Naive thymus-derived CD4-positive, alpha-beta T cell (primary cell): ENCODE results near the gene CCDC192. TPM values are rescaled to one million over a fixed set of nuclear protein-coding genes. Genes with fewer than 3 reads are reported as not detected.

Experiments used
- ATAC-seq: fragments of 150-1000 bp; cut with Tn5 transposase; 2 replicates; pipeline ENCODE4 v1.10.0; 2021; ENCODE audit warnings: mild to moderate bottlenecking, moderate library complexity
- CTCF ChIA-PET: fragments of 350-600 bp; sonication (Branson Sonifier 250); formaldehyde crosslinking; loops from one replicate; lab custom pipeline; 2021; ENCODE audit warnings: antibody characterized with exemption; lab: Charles Lee
- POLR2A ChIA-PET: fragments of 350-600 bp; sonication (Branson Sonifier 250); formaldehyde crosslinking; loops from one replicate; lab custom pipeline; 2021; ENCODE audit warnings: antibody characterized with exemption, inconsistent platforms; lab: Charles Lee
- DNase-seq, 9 donors: peaks; one replicate each; pipeline versions ENCODE4 v3.0.0 to v3.0.0-alpha.2; 2020 to 2022; ENCODE audit warnings: mixed read lengths in 1 of 9
- H3K27ac ChIP-seq: one replicate; pipeline ENCODE4 v1.7.0; 2013; ENCODE audit warnings: mild to moderate bottlenecking, low read depth, low read length, moderate library complexity
- H3K27me3 ChIP-seq, 2 donors: one replicate each; pipeline ENCODE4 v1.7.0; 2013; ENCODE audit warnings: low read length in 2 of 2, mild to moderate bottlenecking in 2 of 2, moderate library complexity in 2 of 2; ENCODE audit not compliant: control insufficient read depth in 2 of 2, insufficient read depth in 2 of 2
- H3K36me3 ChIP-seq, 3 experiments: 1 replicate in 2 of 3; 2 replicates in 1 of 3; pipeline ENCODE4 v1.7.0; 2013; ENCODE audit warnings: low read length in 3 of 3, mild to moderate bottlenecking in 3 of 3, moderate library complexity in 1 of 3; ENCODE audit not compliant: insufficient read depth in 3 of 3, control insufficient read depth in 2 of 3
- H3K4me1 ChIP-seq, 2 donors: one replicate each; pipeline ENCODE4 v1.7.0; 2013; ENCODE audit warnings: low read length in 2 of 2, mild to moderate bottlenecking in 2 of 2, moderate library complexity in 1 of 2; ENCODE audit not compliant: control insufficient read depth in 2 of 2, insufficient read depth in 2 of 2
- H3K4me3 ChIP-seq: 2 replicates; pipeline ENCODE4 v1.7.0; 2013; ENCODE audit warnings: mild to moderate bottlenecking, low read length
- H3K9me3 ChIP-seq, 3 experiments: 1 replicate in 2 of 3; 2 replicates in 1 of 3; pipeline ENCODE4 v1.7.0; 2013; ENCODE audit warnings: low read length in 3 of 3; ENCODE audit not compliant: control insufficient read depth in 2 of 3
- H3K27ac Mint-ChIP-seq, 9 donors: one replicate each; pipeline ENCODE4 v1.8.0; 2020 to 2022; ENCODE audit warnings: mixed read lengths in 9 of 9, mild to moderate bottlenecking in 8 of 9, moderate library complexity in 5 of 9, inconsistent platforms in 2 of 9
- H3K27me3 Mint-ChIP-seq, 5 donors: one replicate each; pipeline ENCODE4 v1.8.0; 2021 to 2022; ENCODE audit warnings: mixed read lengths in 5 of 5, mild to moderate bottlenecking in 1 of 5
- H3K36me3 Mint-ChIP-seq, 5 donors: one replicate each; pipeline ENCODE4 v1.8.0; 2020 to 2022; ENCODE audit warnings: mixed read lengths in 5 of 5, mild to moderate bottlenecking in 3 of 5, inconsistent platforms in 1 of 5
- H3K4me1 Mint-ChIP-seq, 7 donors: one replicate each; pipeline ENCODE4 v1.8.0; 2020 to 2022; ENCODE audit warnings: mixed read lengths in 7 of 7, mild to moderate bottlenecking in 3 of 7, inconsistent platforms in 1 of 7
- H3K4me3 Mint-ChIP-seq, 10 donors: one replicate each; pipeline ENCODE4 v1.8.0; 2020 to 2022; ENCODE audit warnings: mild to moderate bottlenecking in 10 of 10, mixed read lengths in 10 of 10, moderate library complexity in 6 of 10, inconsistent platforms in 2 of 10
- H3K9me3 Mint-ChIP-seq, 11 donors: one replicate each; pipeline ENCODE4 v1.8.0; 2020 to 2022; ENCODE audit warnings: mixed read lengths in 11 of 11, mild to moderate bottlenecking in 4 of 11, inconsistent platforms in 1 of 11, moderate library complexity in 1 of 11
- intact Hi-C, 2 donors: fragments of 100-400 bp; cut with micrococcal nuclease; formaldehyde crosslinking; loops; one replicate each; pipeline ENCODE4 v1.15.1; 2023
- polyA plus RNA-seq, 2 donors: library from polyadenylated mRNA; unstranded; fragments of 300-500 nt; fragmentation: Illumina TruSeq; gene quantifications; one replicate each; pipeline ENCODE4 v1.2.3, GENCODE V29; 2021
- total RNA-seq, 6 experiments: library from RNA in 5 of 6; stranded (reverse) in 5 of 6; gene quantifications; 1 replicate in 5 of 6; 2 replicates in 1 of 6; pipeline ENCODE4 v1.2.3 and lab custom pipeline; 2021 to 2026

The CCDC192 gene
- total and polyA plus RNA-seq, 7 experiments from 2014 or later: not detected

DNA sequence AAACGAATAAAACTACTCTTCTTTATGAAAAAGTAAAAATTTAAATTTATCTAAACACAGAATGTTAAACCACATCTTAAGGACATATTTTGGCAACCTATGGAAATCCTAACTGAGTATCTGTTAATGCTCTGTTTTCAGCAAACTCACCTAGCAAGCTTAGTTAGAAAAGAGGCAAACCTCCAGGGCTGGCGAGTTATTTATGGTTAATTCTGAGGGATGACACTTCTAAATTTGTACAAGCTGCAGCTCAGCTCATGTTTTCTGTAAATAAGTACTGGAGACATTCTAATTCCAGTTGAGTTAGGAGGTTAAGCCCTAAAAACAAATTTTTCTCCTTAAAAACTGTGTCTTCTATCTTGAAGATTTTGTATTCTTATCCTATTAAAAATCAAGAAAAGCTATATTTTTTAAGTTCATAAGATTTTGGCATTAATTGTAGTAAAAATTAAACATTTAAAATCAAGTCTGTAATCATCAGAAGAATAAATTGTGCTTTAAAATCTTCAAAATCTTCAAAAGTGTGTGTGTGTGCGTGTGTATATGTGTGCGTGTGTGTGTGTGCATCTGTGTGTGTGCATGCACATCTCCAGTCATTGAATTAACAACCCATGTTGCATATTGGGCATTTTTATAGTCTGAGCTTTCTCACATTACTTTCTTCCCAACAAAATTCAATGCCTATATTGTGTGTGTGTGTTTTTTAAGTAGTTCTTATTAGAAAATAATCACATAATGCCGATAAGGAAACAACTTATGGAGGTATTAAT, 127.8 kb downstream of the CCDC192 start:
- POLR2A ChIA-PET: no interaction called here
- Histone ChIP-seq H3K27me3 (no peaks in the 10 kb centered on the region), H3K4me3 (no peak overlapping the region), H3K9me3 (no peaks in the 10 kb centered on the region), H3K36me3 (no peaks in the 10 kb centered on the region), H3K4me1 (no peaks in the 10 kb centered on the region), H3K27ac (no peak overlapping the region)
- intact Hi-C loops: no loop called here
- DNase-seq (no peak), ATAC-seq (no peak)
- peaks cover 18 to 41% (median 21%) of the 10 kb centered on the region in 5 donors for H3K27me3 Mint-ChIP-seq
- no peaks in the 10 kb centered on the region for H3K36me3 Mint-ChIP-seq
- CTCF ChIA-PET: no interaction called here
- H3K27ac Mint-ChIP-seq: no peak overlapping the region
- no peak overlapping the region for H3K4me3 Mint-ChIP-seq
- no peaks in the 10 kb centered on the region for H3K9me3 Mint-ChIP-seq
- peaks cover 0 to 4% (median 0%) of the 10 kb centered on the region in 7 donors for H3K4me1 Mint-ChIP-seq

- H3K4me1 ChIP-seq: no peaks in the 10 kb centered on the region
- intact Hi-C loops: no loop called here
- CTCF ChIA-PET: no interaction called here
These were observed 128.9 kb downstream of the CCDC192 start for GRCh38 chr5:127832067-127832466.

DNA sequence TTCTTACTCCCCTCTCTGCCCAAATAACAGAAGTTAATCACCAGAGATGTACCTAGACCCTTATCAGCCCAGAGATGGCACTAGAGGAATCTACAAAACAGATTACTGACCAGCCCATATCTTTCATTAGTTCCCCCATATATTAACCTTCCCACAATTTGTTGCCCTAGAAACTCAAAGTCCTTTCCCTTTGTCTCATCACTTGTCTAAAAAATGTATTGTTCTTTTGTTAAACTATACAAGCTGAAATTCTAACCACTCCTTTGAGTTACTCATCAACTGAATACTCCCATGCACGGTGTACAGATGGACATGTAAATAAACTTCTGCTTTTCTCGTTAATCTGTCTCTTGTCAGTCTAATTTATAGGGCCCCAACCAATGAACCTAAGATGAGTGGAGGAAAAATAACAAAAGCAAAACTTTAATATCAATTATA, 130.9 kb downstream of the CCDC192 start:
- Mint-ChIP-seq H3K27me3 (peaks cover 0 to 29% (median 9%) of the 10 kb centered on the region in 5 donors), H3K27ac (no peak overlapping the region), H3K4me1 (peaks cover 0 to 4% (median 0%) of the 10 kb centered on the region in 7 donors), H3K4me3 (no peak overlapping the region), H3K9me3 (no peaks in the 10 kb centered on the region), H3K36me3 (no peaks in the 10 kb centered on the region)
- DNase-seq: no peak
- no peak overlapping the region for H3K4me3 ChIP-seq
- ChIA-PET CTCF (no interaction called here), POLR2A (no interaction called here)
- intact Hi-C loops: no loop called here
- ATAC-seq: no peak
- H3K27me3 ChIP-seq: no peaks in the 10 kb centered on the region
- H3K36me3 ChIP-seq: no peaks in the 10 kb centered on the region
- H3K27ac ChIP-seq: no peak overlapping the region
- H3K4me1 ChIP-seq: no peaks in the 10 kb centered on the region
- H3K9me3 ChIP-seq: no peaks in the 10 kb centered on the region

More at GRCh38 chr5:127832067-127832466, 128.9 kb downstream of the CCDC192 start:
- no peaks in the 10 kb centered on the region for H3K9me3 ChIP-seq
- no peaks in the 10 kb centered on the region for H3K4me1 Mint-ChIP-seq
- no peaks in the 10 kb centered on the region for H3K9me3 Mint-ChIP-seq
- H3K27ac Mint-ChIP-seq: no peak overlapping the region
- no peak for DNase-seq
- H3K27ac ChIP-seq: no peak overlapping the region
- H3K4me3 ChIP-seq: no peak overlapping the region
- no peaks in the 10 kb centered on the region for H3K36me3 ChIP-seq
- H3K27me3 Mint-ChIP-seq: peaks cover 15 to 37% (median 20%) of the 10 kb centered on the region in 5 donors
- H3K27me3 ChIP-seq: no peaks in the 10 kb centered on the region
- no peak overlapping the region for H3K4me3 Mint-ChIP-seq
- no peak for ATAC-seq
- no peaks in the 10 kb centered on the region for H3K36me3 Mint-ChIP-seq
- POLR2A ChIA-PET: no interaction called here

DNA sequence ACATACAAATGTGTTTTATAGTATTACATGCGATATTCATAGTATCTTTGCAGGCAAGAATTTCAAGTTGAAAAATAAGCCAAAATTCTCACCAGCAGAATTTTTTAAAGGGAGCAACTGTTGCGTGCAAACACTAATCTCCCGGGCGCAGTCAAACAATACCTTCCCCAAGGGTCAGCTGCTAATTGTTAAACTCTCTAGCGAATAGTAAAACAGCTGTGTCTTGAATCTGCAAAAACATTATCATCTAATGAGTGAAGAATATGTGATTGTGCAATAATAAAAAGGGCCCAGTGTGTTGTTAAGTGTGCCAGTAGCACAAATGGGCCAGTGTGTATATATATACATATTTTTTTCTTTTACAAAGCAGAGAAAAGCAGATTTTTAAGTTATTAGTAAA, 131.4 kb downstream of the CCDC192 start:
- H3K36me3 Mint-ChIP-seq: no peaks in the 10 kb centered on the region
- H3K27me3 Mint-ChIP-seq: peaks cover 0 to 27% (median 9%) of the 10 kb centered on the region in 5 donors
- no peak overlapping the region for H3K4me3 ChIP-seq
- peaks cover 0 to 4% (median 0%) of the 10 kb centered on the region in 7 donors for H3K4me1 Mint-ChIP-seq
- CTCF ChIA-PET: no interaction called here
- no peak overlapping the region for H3K4me3 Mint-ChIP-seq
- no peaks in the 10 kb centered on the region for H3K4me1 ChIP-seq
- intact Hi-C loops: no loop called here
- ATAC-seq: no peak
- H3K36me3 ChIP-seq: no peaks in the 10 kb centered on the region
- H3K27ac Mint-ChIP-seq: no peak overlapping the region
- H3K27ac ChIP-seq: no peak overlapping the region
- no peaks in the 10 kb centered on the region for H3K9me3 ChIP-seq
- POLR2A ChIA-PET: no interaction called here
- H3K27me3 ChIP-seq: no peaks in the 10 kb centered on the region
- H3K9me3 Mint-ChIP-seq: no peaks in the 10 kb centered on the region
- no peak for DNase-seq

DNA sequence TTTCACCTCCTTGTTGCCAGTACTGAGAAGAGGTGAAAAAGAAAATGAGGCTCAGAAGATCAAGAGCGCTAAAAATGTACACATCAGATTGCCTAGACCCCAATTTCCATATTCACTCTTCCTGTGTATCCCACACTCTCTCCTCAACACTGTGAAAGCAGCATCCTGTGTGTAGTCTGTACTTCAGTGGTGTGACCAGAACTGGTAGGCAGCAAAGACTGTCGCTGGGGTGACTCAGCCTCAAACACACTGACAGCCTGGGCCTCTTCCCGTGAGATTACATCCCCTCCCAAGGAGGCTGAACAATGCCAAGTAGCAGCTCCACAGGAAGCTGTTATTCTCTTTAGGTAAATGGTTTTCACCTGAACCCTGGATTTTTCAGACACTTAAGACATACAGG, 135.5 kb downstream of the CCDC192 start:
- H3K27ac ChIP-seq: no peak overlapping the region
- no peak overlapping the region for H3K27ac Mint-ChIP-seq

GRCh38 chr5:127839072-127839471, 135.9 kb downstream of the CCDC192 start:
- H3K9me3 ChIP-seq: no peaks in the 10 kb centered on the region
- Mint-ChIP-seq H3K4me1 (peaks cover 0 to 4% (median 0%) of the 10 kb centered on the region in 7 donors), H3K27me3 (peaks cover 0 to 14% (median 0%) of the 10 kb centered on the region in 5 donors), H3K4me3 (no peak overlapping the region), H3K27ac (no peak overlapping the region), H3K36me3 (no peaks in the 10 kb centered on the region), H3K9me3 (no peaks in the 10 kb centered on the region)
- no peak for ATAC-seq
- intact Hi-C loops: no loop called here
- ChIA-PET POLR2A (no interaction called here), CTCF (no interaction called here)
- H3K4me3 ChIP-seq: no peak overlapping the region
- no peaks in the 10 kb centered on the region for H3K27me3 ChIP-seq
- H3K27ac ChIP-seq: no peak overlapping the region
- H3K4me1 ChIP-seq: no peaks in the 10 kb centered on the region
- DNase-seq: no peak
- H3K36me3 ChIP-seq: no peaks in the 10 kb centered on the region

More for the DNA sequence above, 135.5 kb downstream of the CCDC192 start:
- Histone ChIP-seq H3K4me3 (no peak overlapping the region), H3K9me3 (no peaks in the 10 kb centered on the region), H3K36me3 (no peaks in the 10 kb centered on the region), H3K27me3 (no peaks in the 10 kb centered on the region), H3K4me1 (no peaks in the 10 kb centered on the region)
- Mint-ChIP-seq H3K9me3 (no peaks in the 10 kb centered on the region), H3K36me3 (no peaks in the 10 kb centered on the region), H3K27me3 (peaks cover 0 to 17% (median 0%) of the 10 kb centered on the region in 5 donors), H3K4me3 (no peak overlapping the region), H3K4me1 (peaks cover 0 to 4% (median 0%) of the 10 kb centered on the region in 7 donors)
- ChIA-PET POLR2A (no interaction called here), CTCF (no interaction called here)
- intact Hi-C loops: no loop called here
- ATAC-seq (peak; percentile 55), DNase-seq (no peak)
